Measurements from ENCODE around the gene NOL9.

The NOL9 gene

DNA sequence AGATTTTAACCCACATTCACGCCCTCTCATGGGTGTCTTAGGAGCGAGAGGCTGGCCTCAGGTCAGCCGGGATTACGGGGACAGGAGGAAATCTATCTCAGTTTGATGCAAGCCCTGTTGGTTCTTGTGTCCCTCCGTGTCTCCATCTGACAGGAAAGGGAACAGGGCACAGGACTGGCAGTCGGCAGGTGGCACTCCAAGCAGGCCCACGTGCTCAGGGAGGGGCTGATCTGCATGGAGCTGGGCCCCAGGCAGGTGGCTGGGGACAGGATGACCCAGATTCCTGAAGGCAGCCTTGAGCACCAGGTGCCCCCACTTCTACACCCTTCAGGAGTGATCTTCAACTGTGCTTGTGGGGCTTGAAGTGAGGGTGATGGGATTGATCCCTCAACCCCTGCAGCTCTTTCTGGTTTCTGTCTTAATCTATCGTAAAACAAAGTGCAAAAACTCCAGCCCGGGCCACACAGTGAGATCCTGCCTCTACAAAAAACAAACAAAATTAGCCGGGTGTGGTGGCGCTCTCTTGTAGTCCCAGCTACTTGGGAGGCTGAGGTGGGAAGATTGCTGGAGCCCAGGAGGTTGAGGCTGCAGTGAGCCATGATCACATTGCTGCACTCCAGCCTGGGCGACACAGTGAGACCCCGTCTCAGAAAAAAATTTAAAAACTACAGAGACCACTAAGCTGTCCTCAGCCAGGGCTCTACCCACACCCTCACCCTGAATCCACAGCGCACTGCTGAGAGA is 71.1 kb downstream of the NOL9 start:
- Histone ChIP-seq H3K4me3 (ENCODE audit: low read length) (no peak overlapping the region), H3K4me1 (ENCODE audit: low read length) (0 out of 2 replicates have a peak, but pooled peaks cover 6% of the 10 kb centered on the region), H3K4me2 (ENCODE audit: low read length) (no peak overlapping the region), H3K79me2 (ENCODE audit: low read length) (no peaks in the 10 kb centered on the region), H3K36me3 (replicated peaks; ENCODE audit: low read depth, low read length) (no peaks in the 10 kb centered on the region), H3K9ac (ENCODE audit: low read length) (no peak overlapping the region), H2AFZ (ENCODE audit: low read depth, low read length) (no peak overlapping the region), H3K27me3 (ENCODE audit: low read depth, low read length) (no peaks in the 10 kb centered on the region), H4K20me1 (ENCODE audit: insufficient read depth, low read length) (no peaks in the 10 kb centered on the region), H3K27ac (ENCODE audit: low read length) (no peak overlapping the region), H3K9me3 (ENCODE audit: insufficient read depth, low read length) (no peaks in the 10 kb centered on the region)
- no peak for TF ChIP-seq EZH2phosphoT487 (IDR thresholded peaks at IDR 0.05; ENCODE audit: low read depth)
- TF ChIP-seq, protein P1, sequence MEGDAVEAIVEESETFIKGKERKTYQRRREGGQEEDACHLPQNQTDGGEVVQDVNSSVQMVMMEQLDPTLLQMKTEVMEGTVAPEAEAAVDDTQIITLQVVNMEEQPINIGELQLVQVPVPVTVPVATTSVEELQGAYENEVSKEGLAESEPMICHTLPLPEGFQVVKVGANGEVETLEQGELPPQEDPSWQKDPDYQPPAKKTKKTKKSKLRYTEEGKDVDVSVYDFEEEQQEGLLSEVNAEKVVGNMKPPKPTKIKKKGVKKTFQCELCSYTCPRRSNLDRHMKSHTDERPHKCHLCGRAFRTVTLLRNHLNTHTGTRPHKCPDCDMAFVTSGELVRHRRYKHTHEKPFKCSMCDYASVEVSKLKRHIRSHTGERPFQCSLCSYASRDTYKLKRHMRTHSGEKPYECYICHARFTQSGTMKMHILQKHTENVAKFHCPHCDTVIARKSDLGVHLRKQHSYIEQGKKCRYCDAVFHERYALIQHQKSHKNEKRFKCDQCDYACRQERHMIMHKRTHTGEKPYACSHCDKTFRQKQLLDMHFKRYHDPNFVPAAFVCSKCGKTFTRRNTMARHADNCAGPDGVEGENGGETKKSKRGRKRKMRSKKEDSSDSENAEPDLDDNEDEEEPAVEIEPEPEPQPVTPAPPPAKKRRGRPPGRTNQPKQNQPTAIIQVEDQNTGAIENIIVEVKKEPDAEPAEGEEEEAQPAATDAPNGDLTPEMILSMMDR (IDR thresholded peaks at IDR 0.05; ENCODE audit: low read depth, low read length), result no peak

DNA sequence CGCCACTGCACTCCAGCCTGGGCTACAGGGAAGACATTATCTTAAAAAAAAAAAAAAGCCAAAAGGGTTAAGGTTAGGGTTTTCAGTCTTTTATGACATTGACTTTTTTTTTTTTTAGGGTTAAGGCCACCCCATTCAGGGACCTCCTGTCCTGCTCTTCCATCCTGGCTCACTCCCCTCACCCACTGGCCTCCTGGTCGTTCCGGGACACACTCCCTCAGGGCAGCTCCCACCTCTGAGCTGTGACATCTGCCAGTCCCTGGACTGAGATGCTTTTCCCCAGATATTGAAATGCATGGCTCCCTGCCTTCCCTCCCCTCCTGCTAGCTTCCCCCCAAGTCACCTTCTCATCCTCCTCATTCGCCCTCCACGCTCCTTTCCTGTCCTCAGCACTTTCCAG is 72.5 kb downstream of the NOL9 start:
- Histone ChIP-seq H4K20me1 (ENCODE audit: insufficient read depth, low read length) (no peaks in the 10 kb centered on the region), H3K9me3 (ENCODE audit: insufficient read depth, low read length) (no peaks in the 10 kb centered on the region), H3K9ac (ENCODE audit: low read length) (no peak overlapping the region), H3K27me3 (ENCODE audit: low read depth, low read length) (no peaks in the 10 kb centered on the region), H3K4me2 (ENCODE audit: low read length) (no peak overlapping the region), H3K4me1 (ENCODE audit: low read length) (0 out of 2 replicates have a peak, but pooled peaks cover 6% of the 10 kb centered on the region), H3K4me3 (ENCODE audit: low read length) (no peak overlapping the region), H3K36me3 (replicated peaks; ENCODE audit: low read depth, low read length) (no peaks in the 10 kb centered on the region), H3K79me2 (ENCODE audit: low read length) (no peaks in the 10 kb centered on the region), H3K27ac (ENCODE audit: low read length) (no peak overlapping the region), H2AFZ (ENCODE audit: low read depth, low read length) (no peak overlapping the region)
- TF ChIP-seq, protein P1 (IDR thresholded peaks at IDR 0.05; ENCODE audit: low read depth, low read length), result no peak
- no peak for TF ChIP-seq EZH2phosphoT487 (IDR thresholded peaks at IDR 0.05; ENCODE audit: low read depth)

DNA sequence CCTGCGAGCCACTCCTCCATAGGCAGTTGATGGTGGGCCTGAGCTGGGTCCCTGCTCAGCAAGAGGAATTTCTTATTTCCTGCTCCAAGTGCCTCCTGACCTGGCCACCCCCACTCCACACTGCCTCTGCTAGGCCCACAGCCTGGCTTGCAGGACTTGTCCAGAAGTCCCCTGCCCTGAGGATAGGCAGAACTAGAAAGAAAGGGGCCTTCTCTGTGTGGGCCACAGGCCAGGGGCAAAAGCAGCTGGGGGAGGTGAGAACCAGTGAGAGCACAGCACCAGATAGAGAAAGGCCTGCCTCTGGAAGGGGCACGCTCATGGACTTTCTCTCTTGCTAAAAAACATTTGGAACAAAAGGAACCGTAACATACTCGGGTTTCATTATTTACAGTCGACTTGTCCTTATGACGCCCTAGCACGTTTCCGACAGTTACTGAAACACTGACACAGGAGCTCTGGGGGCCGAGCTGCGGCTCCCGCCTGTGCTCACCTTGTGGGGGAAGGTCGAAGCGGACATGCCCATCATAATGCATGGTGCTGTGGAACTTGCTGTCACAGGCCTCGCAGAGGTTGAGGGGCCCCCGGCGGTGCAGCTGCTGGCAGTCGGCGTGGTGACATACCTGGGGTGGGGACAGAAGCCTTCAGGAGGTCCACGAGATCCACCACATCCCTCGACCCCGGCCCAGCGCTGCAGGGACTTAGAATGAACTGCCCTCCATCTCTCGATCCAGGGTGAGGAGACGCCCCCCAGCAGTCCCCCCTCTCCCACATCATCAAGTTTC is 77.1 kb downstream of the NOL9 start:
- H3K79me2 ChIP-seq (ENCODE audit: low read length), result no peaks in the 10 kb centered on the region
- no peaks in the 10 kb centered on the region for H3K9me3 ChIP-seq (ENCODE audit: insufficient read depth, low read length)
- no peak overlapping the region for H3K27ac ChIP-seq (ENCODE audit: low read length)
- no peak overlapping the region for H2AFZ ChIP-seq (ENCODE audit: low read depth, low read length)
- H3K4me3 ChIP-seq (ENCODE audit: low read length), result no peak overlapping the region
- H3K36me3 ChIP-seq (replicated peaks; ENCODE audit: low read depth, low read length), result no peaks in the 10 kb centered on the region
- TF ChIP-seq, protein P1 (IDR thresholded peaks at IDR 0.05; ENCODE audit: low read depth, low read length), result no peak
- no peak for TF ChIP-seq EZH2phosphoT487 (IDR thresholded peaks at IDR 0.05; ENCODE audit: low read depth)
- no peak overlapping the region for H3K9ac ChIP-seq (ENCODE audit: low read length)
- no peak overlapping the region for H3K4me2 ChIP-seq (ENCODE audit: low read length)
- H3K27me3 ChIP-seq (ENCODE audit: low read depth, low read length), result no peaks in the 10 kb centered on the region
- H3K4me1 ChIP-seq (ENCODE audit: low read length), result no peaks in the 10 kb centered on the region
- H4K20me1 ChIP-seq (ENCODE audit: insufficient read depth, low read length), result no peaks in the 10 kb centered on the region

DNA sequence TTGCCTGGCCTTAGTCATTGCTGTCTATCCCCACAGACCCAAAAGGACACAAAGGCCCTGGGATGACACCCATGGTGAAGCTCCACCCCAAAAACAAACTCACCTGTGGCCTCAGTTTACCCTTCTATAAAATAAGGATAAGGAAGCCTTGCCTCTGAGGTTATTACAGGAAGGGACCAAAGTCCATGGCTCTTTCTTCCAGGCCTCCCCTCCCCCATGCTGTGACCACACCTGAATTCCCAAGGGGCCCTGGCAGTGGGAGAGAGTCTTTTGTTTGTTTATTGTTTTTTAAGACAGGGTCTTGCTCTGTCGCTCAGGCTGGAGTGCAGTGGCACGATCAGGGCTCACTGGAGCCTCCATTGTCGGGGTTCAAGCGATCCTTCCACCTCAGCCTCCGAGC is 77.8 kb downstream of the NOL9 start:
- H3K4me2 ChIP-seq (ENCODE audit: low read length), result no peak overlapping the region
- no peaks in the 10 kb centered on the region for H4K20me1 ChIP-seq (ENCODE audit: insufficient read depth, low read length)
- H3K4me3 ChIP-seq (ENCODE audit: low read length), result no peak overlapping the region
- H3K9ac ChIP-seq (ENCODE audit: low read length), result no peak overlapping the region
- H3K4me1 ChIP-seq (ENCODE audit: low read length), result no peaks in the 10 kb centered on the region
- no peaks in the 10 kb centered on the region for H3K27me3 ChIP-seq (ENCODE audit: low read depth, low read length)
- no peak for TF ChIP-seq EZH2phosphoT487 (IDR thresholded peaks at IDR 0.05; ENCODE audit: low read depth)
- TF ChIP-seq, protein P1 (IDR thresholded peaks at IDR 0.05; ENCODE audit: low read depth, low read length), result no peak
- no peaks in the 10 kb centered on the region for H3K36me3 ChIP-seq (replicated peaks; ENCODE audit: low read depth, low read length)
- H3K27ac ChIP-seq (ENCODE audit: low read length), result no peak overlapping the region
- H2AFZ ChIP-seq (ENCODE audit: low read depth, low read length), result no peak overlapping the region
- H3K79me2 ChIP-seq (ENCODE audit: low read length), result no peaks in the 10 kb centered on the region
- no peaks in the 10 kb centered on the region for H3K9me3 ChIP-seq (ENCODE audit: insufficient read depth, low read length)
